Measurements from ENCODE around the gene TGFBR2.

- TF ChIP-seq EZH2 (IDR thresholded peaks at IDR 0.05; ENCODE audit: insufficient read depth, low read length) (no peak), CTCF (IDR thresholded peaks at IDR 0.05; ENCODE audit: insufficient read depth, low read depth, low read length) (no peak)
These were observed 29.5 kb upstream of the TGFBR2 start for GRCh38 chr3:30576946-30577345.
